Thoracic aorta (tissue), 2 donors: ENCODE results near the gene CABLES1. TPM values are rescaled to one million over a fixed set of nuclear protein-coding genes. Genes with fewer than 3 reads are reported as not detected.
"Not testable (repeated sequence)": the region's sequence is repeated elsewhere in the genome, so short reads cannot be mapped to it uniquely, and the experiment has no call there.

Source experiments
- ATAC-seq: fragments of 150-250 bp; one replicate; pipeline ENCODE4 v1.8.0; 2017; ENCODE audit warnings: low read depth; ENCODE audit not compliant: insufficient number of reproducible peaks, low FRiP score
- DNase-seq: peaks from one replicate; pipeline ENCODE4 v3.0.0-alpha.2; 2020; ENCODE audit warnings: low spot score
- H3K27ac ChIP-seq, 2 donors: fragments of 200-600 bp; sonication (generic); 1 replicate in 1 of 2; 2 replicates in 1 of 2; pipeline ENCODE4 v1.5.1; 2016; ENCODE audit warnings: mild to moderate bottlenecking in 2 of 2, moderate library complexity in 2 of 2
- H3K27me3 ChIP-seq: fragments of 200-600 bp; sonication (generic); replicated peaks from 2 replicates; pipeline ENCODE4 v1.6.0; 2016; ENCODE audit warnings: mild to moderate bottlenecking; ENCODE audit not compliant: insufficient read depth
- H3K36me3 ChIP-seq: fragments of 200-600 bp; sonication (generic); one replicate; pipeline ENCODE4 v1.5.1; 2016
- H3K4me1 ChIP-seq, 2 donors: fragments of 200-600 bp; sonication (generic); 1 replicate in 1 of 2; 2 replicates in 1 of 2; pipeline versions ENCODE4 v1.5.1 to v1.6.0; 2016; ENCODE audit warnings: low read depth in 2 of 2, mild to moderate bottlenecking in 1 of 2; ENCODE audit not compliant: control insufficient read depth in 1 of 2
- H3K4me3 ChIP-seq: fragments of 200-600 bp; sonication (generic); 2 replicates; pipeline ENCODE4 v1.5.1; 2016; ENCODE audit warnings: mild to moderate bottlenecking
- H3K9me3 ChIP-seq: fragments of 200-600 bp; sonication (generic); 2 replicates; pipeline ENCODE4 v1.5.1; 2016
- CTCF ChIP-seq: fragments of 200-600 bp; sonication (generic); IDR thresholded peaks from one replicate; pipeline ENCODE4 v1.5.1; 2019; ENCODE audit warnings: antibody characterized with exemption
- total RNA-seq, 2 donors: library from RNA; depleted of rRNA; stranded (reverse); fragments of >200 nt; gene quantifications; one replicate each; pipeline versions ENCODE4 v1.1.0 to v1.2.3, GENCODE V29; 2016

CABLES1 gene
- total RNA-seq, 2 donors from 2014 or later = 25.7 to 28.7 TPM

- no peaks in the 10 kb centered on the region for H3K27me3 ChIP-seq
- H3K36me3 ChIP-seq = peaks cover under 1% of the 10 kb centered on the region
- no peak for ATAC-seq
- no peak for TF ChIP-seq CTCF
- H3K4me1 ChIP-seq = peaks cover 16 to 28% of the 10 kb centered on the region in 2 donors
- H3K4me3 ChIP-seq = no peak overlapping the region
- H3K9me3 ChIP-seq = no peaks in the 10 kb centered on the region
- H3K27ac ChIP-seq = no peak overlapping the region
- no peak for DNase-seq
These were observed 105.3 kb downstream of the CABLES1 start for GRCh38 chr18:23240609-23240930.

- not testable (repeated sequence) for H3K27me3 ChIP-seq, DNase-seq, H3K9me3 ChIP-seq, H3K4me3 ChIP-seq, H3K27ac ChIP-seq, ATAC-seq, H3K36me3 ChIP-seq
- H3K4me1 ChIP-seq = peaks cover 16 to 25% of the 10 kb centered on the region in 2 donors
These were observed 106.7 kb downstream of the CABLES1 start for GRCh38 chr18:23241833-23242496.

- no peak overlapping the region for H3K4me3 ChIP-seq
- no peak for TF ChIP-seq CTCF
- H3K27me3 ChIP-seq = no peaks in the 10 kb centered on the region
- DNase-seq (no peak), ATAC-seq (no peak)
- no peaks in the 10 kb centered on the region for H3K9me3 ChIP-seq
- no peak overlapping the region for H3K27ac ChIP-seq
- peaks cover 12% of the 10 kb centered on the region for H3K36me3 ChIP-seq
- peaks cover 10 to 13% of the 10 kb centered on the region in 2 donors for H3K4me1 ChIP-seq
These were observed 107.9 kb downstream of the CABLES1 start for GRCh38 chr18:23243178-23243577.

GRCh38 chr18:23243816-23244215, 108.5 kb downstream of the CABLES1 start:
- no peaks in the 10 kb centered on the region for H3K9me3 ChIP-seq
- H3K36me3 ChIP-seq = peaks cover 12% of the 10 kb centered on the region
- no peaks in the 10 kb centered on the region for H3K27me3 ChIP-seq
- TF ChIP-seq CTCF = no peak
- H3K4me3 ChIP-seq = no peak overlapping the region
- DNase-seq (no peak), ATAC-seq (no peak)
- no peak overlapping the region for H3K27ac ChIP-seq
- peaks cover 3 to 7% of the 10 kb centered on the region in 2 donors for H3K4me1 ChIP-seq

GRCh38 chr18:23244401-23244800, 109.1 kb downstream of the CABLES1 start:
- no peak for ATAC-seq
- peaks cover 0 to under 1% of the 10 kb centered on the region in 2 donors for H3K4me1 ChIP-seq
- H3K27ac ChIP-seq = no peak overlapping the region
- no peaks in the 10 kb centered on the region for H3K9me3 ChIP-seq
- no peak overlapping the region for H3K4me3 ChIP-seq
- H3K36me3 ChIP-seq = peaks cover 14% of the 10 kb centered on the region
- no peaks in the 10 kb centered on the region for H3K27me3 ChIP-seq
- no peak for TF ChIP-seq CTCF
- no peak for DNase-seq

GRCh38 chr18:23245461-23245860, 110.2 kb downstream of the CABLES1 start:
- no peak for TF ChIP-seq CTCF
- H3K36me3 ChIP-seq = peaks cover 19% of the 10 kb centered on the region
- H3K9me3 ChIP-seq = no peaks in the 10 kb centered on the region
- H3K4me3 ChIP-seq = no peak overlapping the region
- no peak overlapping the region for H3K27ac ChIP-seq
- peaks cover 2 to 4% of the 10 kb centered on the region in 2 donors for H3K4me1 ChIP-seq
- no peak for ATAC-seq
- no peaks in the 10 kb centered on the region for H3K27me3 ChIP-seq
- no peak for DNase-seq
